PFSK-1 (cell line): ENCODE results near the gene OSBPL3.

Source experiments
- FOXP2 ChIP-seq: optimal IDR thresholded peaks from 2 replicates; pipeline ENCODE3; 2011; ENCODE audit warnings: borderline replicate concordance, control low read depth, inconsistent platforms; ENCODE audit not compliant: insufficient read depth; ENCODE audit errors: extremely low read length, extremely low read depth
- POLR2AphosphoS5 ChIP-seq: IDR thresholded peaks from 2 replicates; pipeline ENCODE4 v1.6.1; 2012; ENCODE audit warnings: low read depth, mild to moderate bottlenecking, control low read depth, low read length, moderate library complexity
- REST ChIP-seq, 2 experiments: IDR thresholded peaks; 2 replicates each; pipeline versions ENCODE4 v1.6.1 to v1.8.0; 2011 to 2012; ENCODE audit warnings: low read depth in 2 of 2, low read length in 2 of 2, control low read depth in 1 of 2, inconsistent platforms in 1 of 2, mild to moderate bottlenecking in 1 of 2, moderate library complexity in 1 of 2; ENCODE audit not compliant: insufficient read depth in 1 of 2
- SIN3A ChIP-seq: IDR thresholded peaks from 2 replicates; pipeline ENCODE4 v1.6.1; 2012; ENCODE audit warnings: mild to moderate bottlenecking, low read length, moderate library complexity, borderline replicate concordance; ENCODE audit not compliant: insufficient read depth
- TAF1 ChIP-seq: IDR thresholded peaks from 2 replicates; pipeline ENCODE4 v1.6.1; 2012; ENCODE audit warnings: low read length, control low read depth, borderline replicate concordance; ENCODE audit not compliant: insufficient read depth

DNA sequence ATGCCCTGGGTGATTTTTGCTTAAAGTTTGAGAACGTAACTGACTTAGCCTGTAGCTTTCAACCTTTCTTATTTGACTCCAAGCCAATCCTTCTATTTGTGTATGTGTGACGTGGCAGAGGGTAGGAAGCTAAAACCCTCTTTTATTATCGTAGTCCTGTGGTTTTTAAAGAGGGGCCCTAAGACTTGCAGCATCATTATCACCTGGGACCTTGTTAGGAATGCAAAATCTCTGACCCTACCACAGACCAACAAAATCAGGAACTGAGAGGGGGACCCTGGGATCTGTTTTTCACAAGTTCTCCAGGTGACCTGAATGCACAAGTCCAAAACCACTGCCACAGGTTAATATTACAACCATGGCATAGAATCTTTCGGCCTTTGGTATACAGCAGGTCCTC lies 80.1 kb downstream of the OSBPL3 start:
- no peak for TF ChIP-seq SIN3A
- TF ChIP-seq POLR2AphosphoS5: no peak
- no peak for TF ChIP-seq REST (IDR thresholded peaks at IDR 0.05; ENCODE audit: insufficient read depth in 1 of 2, low read depth in 2 of 2, low read length in 2 of 2)
- TF ChIP-seq TAF1: no peak
- TF ChIP-seq FOXP2: no peak
